Measurements from ENCODE around the gene GGT5.

- TF ChIP-seq CTCF (conservative IDR thresholded peaks at IDR 0.05), result no peak
- TF ChIP-seq EZH2 (IDR thresholded peaks at IDR 0.05; ENCODE audit: low read depth), result no peak
These were observed 56.1 kb downstream of the GGT5 start for GRCh38 chr22:24188705-24189248.

Data from PC-9 (cell line).